ENCODE results near the gene BCKDK. TPM values are rescaled to one million over a fixed set of nuclear protein-coding genes. Genes with fewer than 3 reads are reported as not detected.

The BCKDK gene
- total and polyA plus RNA-seq, 2 of the 13 experiments (the other 11 are each of a cell fraction or from before 2014, with no cell fraction given): 24.9 to 42.6 TPM

- TF ChIP-seq ZNF383 (CRISPR knock-in tag; IDR thresholded peaks at IDR 0.05; ENCODE audit: borderline replicate concordance) (no peak), MZF1 (CRISPR knock-in tag; IDR thresholded peaks at IDR 0.05; ENCODE audit: borderline replicate concordance) (no peak), ZNF362 (CRISPR knock-in tag; IDR thresholded peaks at IDR 0.05; ENCODE audit: borderline replicate concordance) (0 out of 2 replicates have a peak, but pooled peaks have one; percentile 12), NR3C1 (CRISPR knock-in tag; IDR thresholded peaks at IDR 0.05) (no peak), ZNF274 (CRISPR knock-in tag; IDR thresholded peaks at IDR 0.05) (no peak), ZNF333 (CRISPR knock-in tag; IDR thresholded peaks at IDR 0.05; ENCODE audit: borderline replicate concordance) (no peak), HNF4G (IDR thresholded peaks at IDR 0.05; ENCODE audit: borderline replicate concordance, low read depth, low read length) (no peak), HNF4G (CRISPR knock-in tag; IDR thresholded peaks at IDR 0.05; ENCODE audit: borderline replicate concordance, low read depth) (no peak), ZNF788 (CRISPR knock-in tag; IDR thresholded peaks at IDR 0.05; ENCODE audit: borderline replicate concordance) (0 out of 2 replicates have a peak, but pooled peaks have one; percentile 34), NR2C2 (CRISPR knock-in tag; IDR thresholded peaks at IDR 0.05; ENCODE audit: borderline replicate concordance) (no peak), NFYB (CRISPR knock-in tag; IDR thresholded peaks at IDR 0.05) (no peak), PCBP2 (optimal IDR thresholded peaks at IDR 0.05; ENCODE audit: low read depth, low read length, poor library complexity, severe bottlenecking) (no peak), ARID4A (CRISPR knock-in tag; IDR thresholded peaks at IDR 0.05; ENCODE audit: borderline replicate concordance) (no peak), BHLHE40 (IDR thresholded peaks at IDR 0.05; ENCODE audit: low read length) (no peak), ZNF512 (CRISPR knock-in tag; IDR thresholded peaks at IDR 0.05) (no peak), ZNF205 (CRISPR knock-in tag; IDR thresholded peaks at IDR 0.05) (no peak), ZFP36 (IDR thresholded peaks at IDR 0.05; ENCODE audit: borderline replicate concordance, low read depth, low read length, partially characterized antibody) (no peak), ZNF839 (CRISPR knock-in tag; IDR thresholded peaks at IDR 0.05; ENCODE audit: borderline replicate concordance) (peak; percentile 24; the same call in 1 of the 2 replicates), NCOR1 (IDR thresholded peaks at IDR 0.05; ENCODE audit: borderline replicate concordance, low read length) (0 out of 2 replicates have a peak, but pooled peaks have one; percentile 52), BRCA1 (CRISPR knock-in tag; IDR thresholded peaks at IDR 0.05) (no peak), MIER3 (CRISPR knock-in tag; IDR thresholded peaks at IDR 0.05; ENCODE audit: borderline replicate concordance) (0 out of 2 replicates have a peak, but pooled peaks have one; percentile 10), ZBTB38 (CRISPR knock-in tag; IDR thresholded peaks at IDR 0.05) (no peak), HHEX (CRISPR knock-in tag; IDR thresholded peaks at IDR 0.05) (no peak), BRD4 (CRISPR knock-in tag; IDR thresholded peaks at IDR 0.05) (0 out of 2 replicates have a peak, but pooled peaks have one; percentile 28)
Observed at GRCh38 chr16:31141489-31142108, 33.4 kb downstream of the BCKDK start (continued).
